D341Med (cell line): ENCODE results near the gene CHN1.

Source experiments
- DNase-seq: peaks from one replicate; pipeline ENCODE4 v3.0.0; 2012; ENCODE audit warnings: low spot score

CHN1 gene

DNA sequence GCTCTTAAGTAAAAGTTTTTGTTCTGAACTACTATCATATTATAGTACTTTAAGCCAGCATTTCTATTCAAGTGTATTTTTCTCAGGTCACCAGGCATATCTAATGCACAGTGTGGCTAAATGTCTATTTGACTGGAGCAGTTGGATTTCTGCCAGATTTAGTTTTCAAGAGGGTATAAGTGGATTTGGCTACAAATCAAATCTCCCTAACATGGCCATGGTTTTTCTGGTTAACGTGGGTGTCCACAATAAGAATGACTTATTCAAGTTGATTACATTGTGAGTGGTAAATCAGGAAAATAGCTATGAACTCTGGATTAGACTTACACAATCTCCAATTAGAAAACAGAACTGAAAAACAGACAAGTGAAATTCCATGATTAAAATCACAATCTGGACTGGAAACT lies 5.7 kb upstream of the CHN1 start:
- no peak for DNase-seq

GRCh38 chr2:175009917-175010621 lies 4.9 kb upstream of the CHN1 start:
- no peak for DNase-seq

DNA sequence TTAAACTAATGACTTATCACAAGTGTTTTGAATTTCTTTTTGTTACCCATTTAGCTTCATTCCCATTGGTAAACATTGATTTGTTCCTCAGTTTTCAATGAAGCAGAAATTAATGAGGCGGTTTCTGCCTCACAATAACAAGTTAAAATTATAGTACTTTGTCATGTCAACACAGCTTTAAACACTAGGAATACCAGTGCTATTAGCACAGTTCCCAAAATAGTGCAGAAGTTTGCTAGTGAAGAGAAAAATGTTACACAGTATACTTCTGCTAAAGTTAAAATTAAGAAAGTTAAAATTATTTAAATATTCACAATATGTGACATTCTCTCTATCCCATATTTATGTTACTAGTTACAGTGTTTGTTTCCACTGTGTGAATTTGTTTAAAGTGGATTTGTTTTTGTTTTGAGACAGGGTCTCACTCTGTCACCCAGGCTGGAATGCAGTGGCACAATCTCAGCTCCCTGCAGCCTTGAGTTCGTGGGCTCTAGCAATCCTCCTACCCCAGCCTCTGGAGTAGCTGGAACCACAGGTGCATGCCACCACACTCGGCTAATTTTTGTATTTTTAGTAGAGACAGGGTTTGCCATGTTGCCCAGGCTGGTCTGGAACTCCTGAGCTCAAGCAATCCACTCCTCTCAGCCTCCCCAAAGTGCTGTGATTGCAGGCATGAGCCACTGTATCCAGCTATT lies 3.8 kb upstream of the CHN1 start:
- no peak for DNase-seq

DNA sequence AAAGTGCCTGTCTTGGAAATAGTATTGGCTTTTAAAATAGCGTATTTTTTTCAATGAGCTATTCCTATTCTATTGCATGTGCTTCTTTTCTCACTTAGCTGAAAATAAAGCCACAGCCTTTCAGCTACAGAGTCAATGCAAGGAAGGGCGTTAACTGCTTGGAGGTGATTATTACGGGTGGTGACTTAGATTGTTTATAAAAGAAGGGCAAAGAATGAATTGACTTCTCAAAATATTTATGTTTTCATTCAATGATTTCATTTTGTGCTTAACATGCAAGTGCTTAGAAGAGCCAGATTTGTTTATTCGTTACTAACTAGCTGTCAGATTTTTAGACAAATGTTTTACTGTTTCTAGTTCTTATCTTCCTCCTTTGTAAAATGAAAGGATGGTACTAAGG lies 2.8 kb upstream of the CHN1 start:
- DNase-seq = no peak

DNA sequence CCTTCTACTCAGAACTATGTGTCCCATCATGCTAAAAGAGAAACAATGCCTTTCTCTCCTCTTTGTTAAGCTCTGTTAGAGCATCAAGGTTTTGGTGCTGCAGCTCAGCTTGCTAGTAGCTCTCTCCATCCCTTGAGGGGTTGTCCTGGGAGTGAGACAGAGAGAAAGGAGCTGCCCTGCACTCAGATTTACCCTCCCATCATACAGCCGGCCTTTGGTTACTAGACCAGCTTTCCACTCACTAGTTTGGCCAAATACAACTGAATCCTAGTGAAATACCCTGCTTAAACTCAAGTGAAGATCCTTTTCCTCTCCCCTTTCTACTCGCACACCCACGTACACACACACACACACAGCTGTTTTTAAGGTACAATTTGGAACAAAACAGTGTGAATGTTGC lies 2.3 kb upstream of the CHN1 start:
- no peak for DNase-seq

DNA sequence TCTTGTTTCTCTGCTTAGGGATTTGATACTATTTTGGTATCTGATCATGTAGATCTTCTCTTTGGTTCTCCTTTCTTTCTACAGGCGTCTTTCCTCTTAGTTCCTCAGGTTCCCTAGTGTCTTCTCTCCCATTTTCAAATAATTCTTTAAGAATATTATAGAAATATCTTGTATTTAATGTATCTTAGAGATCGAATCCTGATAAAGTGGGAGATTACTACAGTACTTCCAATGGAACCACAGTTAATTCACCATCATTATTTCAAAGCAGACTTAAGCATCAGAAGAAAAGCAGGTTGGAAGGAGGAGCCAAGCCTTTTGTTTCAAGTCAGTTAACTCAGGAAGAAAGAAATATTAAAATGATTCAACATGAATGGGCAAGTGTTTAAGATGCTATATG lies 1.1 kb upstream of the CHN1 start:
- no peak for DNase-seq

- no peak for DNase-seq
Measured at GRCh38 chr2:175005733-175006264, 618 bp upstream of the CHN1 start.

- no peak for DNase-seq
Measured at GRCh38 chr2:175004730-175004979, 526 bp downstream of the CHN1 start.

GRCh38 chr2:175003875-175004729 lies 1.1 kb downstream of the CHN1 start:
- no peak for DNase-seq

- no peak for DNase-seq
Measured at GRCh38 chr2:175002547-175003274, 2.5 kb downstream of the CHN1 start.

DNA sequence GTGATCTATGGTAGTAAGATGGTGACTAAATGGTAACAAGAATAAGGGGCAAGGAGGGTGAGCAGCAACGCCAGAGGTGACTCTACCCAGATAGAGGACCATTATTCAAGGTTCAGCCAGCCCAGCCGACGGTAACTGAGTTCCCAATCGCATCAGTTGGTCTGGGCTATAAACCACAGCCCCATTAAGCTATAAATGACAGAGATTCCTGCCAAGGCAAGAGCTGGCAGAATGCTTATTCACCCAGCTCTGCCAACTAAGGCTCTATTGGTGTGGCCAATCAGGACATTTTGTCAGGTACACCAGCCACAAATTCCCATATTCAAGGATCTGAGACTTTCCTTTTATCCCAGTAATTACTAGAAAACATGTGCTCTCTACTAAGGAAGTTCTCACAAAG lies 3.6 kb downstream of the CHN1 start:
- no peak for DNase-seq

DNA sequence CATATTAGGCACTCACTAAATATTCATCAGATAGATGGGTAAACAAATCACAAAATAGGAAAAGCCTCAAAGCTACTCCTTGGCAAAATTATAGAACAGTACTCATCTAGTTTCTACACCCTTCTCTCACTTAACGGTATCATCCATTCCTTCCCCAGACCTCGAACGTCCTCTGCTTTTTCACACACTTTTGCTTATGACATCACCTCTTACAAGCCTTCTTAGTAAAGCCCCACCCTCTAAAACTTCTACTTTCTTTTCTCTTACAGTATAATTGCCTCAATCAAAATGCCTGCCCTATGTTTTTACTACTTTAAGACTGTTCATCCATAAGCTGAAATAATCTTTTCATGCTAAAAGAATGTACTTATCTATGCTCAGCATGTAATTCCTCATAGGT lies 8.1 kb downstream of the CHN1 start:
- no peak for DNase-seq

DNA sequence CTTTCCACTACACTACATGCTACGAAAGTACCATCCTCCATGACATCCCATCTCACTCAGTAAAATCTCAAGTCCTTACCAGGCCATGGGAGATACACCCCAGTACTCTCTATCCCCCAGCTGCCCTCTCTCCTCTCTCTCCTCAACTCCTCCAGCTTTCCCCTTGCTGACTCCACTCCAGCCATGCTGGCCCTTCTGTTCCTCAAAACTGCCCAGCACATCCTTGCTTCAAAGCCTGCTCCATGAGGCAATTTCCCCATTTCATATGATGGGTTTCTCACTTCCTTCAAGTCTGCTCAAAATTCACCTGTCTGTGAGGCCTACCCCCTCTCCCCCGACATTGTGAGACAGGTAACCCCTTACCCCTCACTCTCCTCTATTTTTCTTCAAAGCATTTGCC lies 8.6 kb downstream of the CHN1 start:
- DNase-seq = no peak

DNA sequence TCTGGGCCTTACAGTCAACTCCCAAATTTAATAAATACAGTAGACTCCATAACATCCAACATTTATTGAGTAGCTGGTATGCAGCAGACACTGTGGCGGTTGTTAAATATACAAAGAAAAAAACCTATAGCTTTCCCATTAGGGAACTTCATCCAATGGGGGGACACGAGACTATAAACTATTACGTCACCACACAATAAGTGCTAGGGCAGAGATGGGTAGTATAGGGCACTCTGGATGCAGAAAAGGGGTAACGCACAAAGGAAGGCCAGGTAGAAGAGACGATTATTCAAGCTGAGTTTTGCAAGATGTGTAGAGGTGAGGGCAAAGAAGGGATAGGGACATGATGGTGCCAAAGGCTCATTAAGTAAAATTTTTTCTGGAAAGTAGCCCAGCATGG lies 10.8 kb downstream of the CHN1 start:
- DNase-seq = no peak

DNA sequence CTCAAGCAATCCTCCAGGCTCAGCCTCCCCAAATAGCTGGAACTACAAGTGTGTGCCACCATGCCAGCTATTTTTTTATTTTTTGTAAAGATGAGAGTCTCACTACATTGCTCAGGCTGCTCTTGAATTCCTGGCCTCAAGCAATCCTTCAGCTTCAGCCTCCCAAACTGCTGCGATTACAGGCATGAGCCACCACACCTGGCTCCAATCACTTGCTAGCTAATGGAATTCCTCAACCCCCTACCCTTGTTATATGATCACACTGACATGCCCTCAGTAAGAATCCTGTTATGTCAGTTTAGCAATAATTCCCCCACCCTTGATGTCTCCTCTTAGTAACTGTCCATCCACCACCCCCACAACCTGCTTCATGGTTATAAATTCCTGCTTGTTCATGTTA lies 12.3 kb downstream of the CHN1 start:
- no peak for DNase-seq

GRCh38 chr2:174985614-174986013 lies 19.6 kb downstream of the CHN1 start:
- no peak for DNase-seq

GRCh38 chr2:174984561-174984960 lies 20.6 kb downstream of the CHN1 start:
- no peak for DNase-seq

DNA sequence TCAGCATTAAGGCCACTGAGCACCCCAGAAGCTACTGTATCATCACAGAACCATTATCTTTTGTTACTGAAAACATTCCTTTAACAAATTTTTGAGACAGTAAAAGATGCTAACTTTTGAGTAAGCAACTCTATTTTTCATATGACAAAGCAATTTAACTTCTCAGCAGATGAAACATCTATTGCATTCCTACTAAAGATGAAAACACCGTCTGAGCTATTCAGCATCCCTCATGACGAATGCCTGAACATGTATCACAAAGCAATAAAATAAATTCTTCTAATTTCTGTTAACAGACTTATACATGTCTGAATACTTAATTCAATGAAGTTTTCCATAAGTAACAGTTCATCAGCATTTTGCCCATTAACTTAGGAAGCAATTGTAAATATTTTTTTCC lies 23.9 kb downstream of the CHN1 start:
- DNase-seq = no peak

DNA sequence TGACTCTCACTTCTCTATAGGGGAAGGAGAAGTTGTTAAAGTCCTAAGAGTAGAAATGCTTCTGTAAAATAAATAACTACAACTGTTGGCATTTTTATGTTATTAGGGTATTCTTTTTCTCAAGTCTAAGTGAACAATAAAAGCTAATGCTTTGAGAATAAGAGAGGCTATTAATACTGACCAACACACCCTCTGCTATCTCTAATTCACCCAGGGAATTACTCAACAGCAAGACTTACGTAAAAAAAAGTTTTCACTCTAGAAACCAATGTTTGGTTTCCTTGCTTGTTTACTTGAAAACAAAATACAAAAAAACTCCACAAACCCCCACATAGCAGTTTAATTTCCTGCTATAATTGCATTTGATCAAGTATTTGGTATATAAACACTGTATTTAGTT lies 25.2 kb downstream of the CHN1 start:
- no peak for DNase-seq

GRCh38 chr2:174977364-174977763 lies 27.8 kb downstream of the CHN1 start:
- no peak for DNase-seq

GRCh38 chr2:174974131-174974530 lies 31.1 kb downstream of the CHN1 start:
- no peak for DNase-seq

- DNase-seq = no peak
Measured at GRCh38 chr2:174972924-174973323, 32.3 kb downstream of the CHN1 start.
